Stimulated activated CD8-positive, alpha-beta memory T cell treated with anti-CD3 and anti-CD28 coated beads, Interleukin-4, amount 100 ng/mL, for 4 hours (primary cell): ENCODE measurements around the gene KCTD15.

ENCODE experiments used
- DNase-seq, 2 donors: peaks; one replicate each; pipeline ENCODE4 v3.0.0-alpha.2; 2020; ENCODE audit warnings: low read depth in 2 of 2, low spot score in 1 of 2

KCTD15 gene

GRCh38 chr19:33795370-33796163 is 1.1 kb upstream of the KCTD15 start:
- no peak for DNase-seq

GRCh38 chr19:33797802-33798671 is 1.4 kb downstream of the KCTD15 start:
- DNase-seq: no peak

- no peak for DNase-seq
Observed at GRCh38 chr19:33798681-33799111, 2.0 kb downstream of the KCTD15 start.

- no peak for DNase-seq
Observed at GRCh38 chr19:33799476-33799875, 2.8 kb downstream of the KCTD15 start.

- no peak for DNase-seq
Observed at GRCh38 chr19:33800012-33800680, 3.5 kb downstream of the KCTD15 start.

- DNase-seq: no peak
Observed at GRCh38 chr19:33801411-33801810, 4.7 kb downstream of the KCTD15 start.

- no peak for DNase-seq
Observed at GRCh38 chr19:33802001-33802400, 5.3 kb downstream of the KCTD15 start.

- DNase-seq: no peak
Observed at GRCh38 chr19:33802801-33803200, 6.1 kb downstream of the KCTD15 start.

GRCh38 chr19:33803383-33803782 is 6.7 kb downstream of the KCTD15 start:
- DNase-seq: no peak

GRCh38 chr19:33804021-33804799 is 7.5 kb downstream of the KCTD15 start:
- DNase-seq: no peak

- no peak for DNase-seq
Observed at GRCh38 chr19:33805313-33805712, 8.6 kb downstream of the KCTD15 start.

GRCh38 chr19:33805840-33806433 is 9.3 kb downstream of the KCTD15 start:
- no peak for DNase-seq

GRCh38 chr19:33806434-33806881 is 9.8 kb downstream of the KCTD15 start:
- no peak for DNase-seq

GRCh38 chr19:33808399-33808798 is 11.7 kb downstream of the KCTD15 start:
- no peak for DNase-seq

- DNase-seq: no peak
Observed at GRCh38 chr19:33809960-33810359, 13.3 kb downstream of the KCTD15 start.

GRCh38 chr19:33810821-33811220 is 14.2 kb downstream of the KCTD15 start:
- no peak for DNase-seq

- DNase-seq: no peak
Observed at GRCh38 chr19:33811246-33811645, 14.6 kb downstream of the KCTD15 start.

- no peak for DNase-seq
Observed at GRCh38 chr19:33811736-33812387, 15.2 kb downstream of the KCTD15 start.

GRCh38 chr19:33812388-33813330 is 16.0 kb downstream of the KCTD15 start:
- no peak for DNase-seq
